ENCODE measurements around the gene LPIN1.

LPIN1 gene

GRCh38 chr2:11761259-11761658, 14.8 kb downstream of the LPIN1 start:
- Mint-ChIP-seq H3K4me1 (peaks cover 65% of the 10 kb centered on the region), H3K27me3 (no peaks in the 10 kb centered on the region), H3K27ac (peak overlapping the region in 1 of 2 donors; percentile 63), H3K9me3 (no peaks in the 10 kb centered on the region), H3K4me3 (no peak overlapping the region)
- ATAC-seq: no peak
- DNase-seq: no peak

- DNase-seq (no peak), ATAC-seq (no peak)
- no peaks in the 10 kb centered on the region for H3K27me3 Mint-ChIP-seq
- peaks cover 60% of the 10 kb centered on the region for H3K4me1 Mint-ChIP-seq
- no peaks in the 10 kb centered on the region for H3K9me3 Mint-ChIP-seq
- H3K4me3 Mint-ChIP-seq: no peak overlapping the region
- no peak overlapping the region for H3K27ac Mint-ChIP-seq
These were observed 15.6 kb downstream of the LPIN1 start for GRCh38 chr2:11762031-11762430.

- no peak for ATAC-seq
- Mint-ChIP-seq H3K9me3 (no peaks in the 10 kb centered on the region), H3K4me3 (no peak overlapping the region), H3K27ac (no peak overlapping the region), H3K4me1 (peaks cover 51% of the 10 kb centered on the region), H3K27me3 (no peaks in the 10 kb centered on the region)
- DNase-seq: no peak
These were observed 16.5 kb downstream of the LPIN1 start for GRCh38 chr2:11762799-11763461.

GRCh38 chr2:11764359-11764758, 17.9 kb downstream of the LPIN1 start:
- H3K4me3 Mint-ChIP-seq: no peak overlapping the region
- peaks cover 37% of the 10 kb centered on the region for H3K4me1 Mint-ChIP-seq
- H3K9me3 Mint-ChIP-seq: no peaks in the 10 kb centered on the region
- no peaks in the 10 kb centered on the region for H3K27me3 Mint-ChIP-seq
- ATAC-seq (no peak), DNase-seq (no peak)
- H3K27ac Mint-ChIP-seq: no peak overlapping the region

GRCh38 chr2:11764920-11765319, 18.5 kb downstream of the LPIN1 start:
- H3K4me1 Mint-ChIP-seq: peaks cover 39% of the 10 kb centered on the region
- H3K27ac Mint-ChIP-seq: peak overlapping the region in 1 of 2 donors; percentile 27
- ATAC-seq (no peak), DNase-seq (no peak)
- no peaks in the 10 kb centered on the region for H3K9me3 Mint-ChIP-seq
- H3K27me3 Mint-ChIP-seq: no peaks in the 10 kb centered on the region
- no peak overlapping the region for H3K4me3 Mint-ChIP-seq

GRCh38 chr2:11765501-11765900, 19.1 kb downstream of the LPIN1 start:
- Mint-ChIP-seq H3K27ac (no peak overlapping the region), H3K4me3 (no peak overlapping the region), H3K4me1 (peaks cover 40% of the 10 kb centered on the region), H3K27me3 (no peaks in the 10 kb centered on the region), H3K9me3 (no peaks in the 10 kb centered on the region)
- ATAC-seq: no peak
- DNase-seq: no peak

GRCh38 chr2:11766016-11766415, 19.6 kb downstream of the LPIN1 start:
- no peak for ATAC-seq

GRCh38 chr2:11767779-11768178, 21.3 kb downstream of the LPIN1 start:
- no peak overlapping the region for H3K4me3 Mint-ChIP-seq
- H3K27ac Mint-ChIP-seq: no peak overlapping the region
- no peaks in the 10 kb centered on the region for H3K9me3 Mint-ChIP-seq
- H3K27me3 Mint-ChIP-seq: no peaks in the 10 kb centered on the region
- ATAC-seq (no peak), DNase-seq (no peak)
- H3K4me1 Mint-ChIP-seq: peaks cover 19% of the 10 kb centered on the region

More at GRCh38 chr2:11766016-11766415, 19.6 kb downstream of the LPIN1 start:
- Mint-ChIP-seq H3K4me1 (peaks cover 37% of the 10 kb centered on the region), H3K27me3 (no peaks in the 10 kb centered on the region), H3K4me3 (no peak overlapping the region), H3K9me3 (no peaks in the 10 kb centered on the region), H3K27ac (peak overlapping the region in 1 of 2 donors; percentile 21)
- no peak for DNase-seq

GRCh38 chr2:11768946-11769345, 22.5 kb downstream of the LPIN1 start:
- Mint-ChIP-seq H3K27ac (no peak overlapping the region), H3K9me3 (no peaks in the 10 kb centered on the region), H3K4me1 (peaks cover 27% of the 10 kb centered on the region), H3K27me3 (no peaks in the 10 kb centered on the region), H3K4me3 (no peak overlapping the region)
- ATAC-seq: no peak
- DNase-seq: no peak

GRCh38 chr2:11769516-11769915, 23.1 kb downstream of the LPIN1 start:
- Mint-ChIP-seq H3K4me1 (peaks cover 29% of the 10 kb centered on the region), H3K4me3 (no peak overlapping the region), H3K27me3 (no peaks in the 10 kb centered on the region), H3K27ac (no peak overlapping the region), H3K9me3 (no peaks in the 10 kb centered on the region)
- no peak for ATAC-seq
- no peak for DNase-seq

GRCh38 chr2:11770531-11771188, 24.2 kb downstream of the LPIN1 start:
- Mint-ChIP-seq H3K9me3 (no peaks in the 10 kb centered on the region), H3K27me3 (no peaks in the 10 kb centered on the region), H3K27ac (peak overlapping the region; percentile 13 to 27), H3K4me1 (peaks cover 36% of the 10 kb centered on the region), H3K4me3 (no peak overlapping the region)
- no peak for DNase-seq
- ATAC-seq: no peak

- H3K9me3 Mint-ChIP-seq: no peaks in the 10 kb centered on the region
These were observed 25.7 kb downstream of the LPIN1 start for GRCh38 chr2:11771971-11772615.

GRCh38 chr2:11773111-11773510, 26.7 kb downstream of the LPIN1 start:
- no peak overlapping the region for H3K4me3 Mint-ChIP-seq
- DNase-seq (no peak), ATAC-seq (no peak)
- peaks cover 54% of the 10 kb centered on the region for H3K4me1 Mint-ChIP-seq
- no peaks in the 10 kb centered on the region for H3K27me3 Mint-ChIP-seq
- no peaks in the 10 kb centered on the region for H3K9me3 Mint-ChIP-seq
- peak overlapping the region in 1 of 2 donors; percentile 12 for H3K27ac Mint-ChIP-seq

More at GRCh38 chr2:11771971-11772615, 25.7 kb downstream of the LPIN1 start:
- Mint-ChIP-seq H3K27me3 (no peaks in the 10 kb centered on the region), H3K4me1 (peaks cover 43% of the 10 kb centered on the region), H3K4me3 (no peak overlapping the region), H3K27ac (peak overlapping the region in 1 of 2 donors; percentile 65)
- ATAC-seq (no peak), DNase-seq (no peak)

- Mint-ChIP-seq H3K9me3 (no peaks in the 10 kb centered on the region), H3K27me3 (no peaks in the 10 kb centered on the region), H3K4me1 (peaks cover 62% of the 10 kb centered on the region), H3K27ac (peak overlapping the region; percentile 69 to 86), H3K4me3 (peak overlapping the region in 1 of 2 donors; percentile 50)
- no peak for ATAC-seq
- DNase-seq: no peak
These were observed 27.5 kb downstream of the LPIN1 start for GRCh38 chr2:11773747-11774525.

- Mint-ChIP-seq H3K4me3 (peak overlapping the region in 1 of 2 donors; percentile 50), H3K27me3 (no peaks in the 10 kb centered on the region), H3K4me1 (peaks cover 68% of the 10 kb centered on the region), H3K27ac (peak overlapping the region; percentile 69 to 86), H3K9me3 (no peaks in the 10 kb centered on the region)
- ATAC-seq (no peak), DNase-seq (no peak)
These were observed 28.2 kb downstream of the LPIN1 start for GRCh38 chr2:11774600-11774999.
